GM19351 (cell line): Measurements from ENCODE around the gene BSDC1.
"Not testable (repeated sequence)": the region's sequence is repeated elsewhere in the genome, so short reads cannot be mapped to it uniquely, and the experiment has no call there.

ENCODE experiments used
- ATAC-seq: cut with Tn5 transposase; IDR thresholded peaks from one replicate; pipeline ENCODE4 v1.9.1; 2021; ENCODE audit warnings: mild to moderate bottlenecking, moderate library complexity; ENCODE audit not compliant: unreplicated experiment

The BSDC1 gene

GRCh38 chr1:32361308-32361673 is 33.0 kb downstream of the BSDC1 start:
- ATAC-seq = no peak

GRCh38 chr1:32358435-32358834 is 35.8 kb downstream of the BSDC1 start:
- ATAC-seq = no peak

- ATAC-seq = no peak
Measured at GRCh38 chr1:32357614-32358013, 36.6 kb downstream of the BSDC1 start.

GRCh38 chr1:32356478-32356877 is 37.8 kb downstream of the BSDC1 start:
- no peak for ATAC-seq

GRCh38 chr1:32355778-32356177 is 38.5 kb downstream of the BSDC1 start:
- ATAC-seq = not testable (repeated sequence)

- ATAC-seq = no peak
Measured at GRCh38 chr1:32353886-32354570, 40.2 kb downstream of the BSDC1 start.

GRCh38 chr1:32353431-32353830 is 40.8 kb downstream of the BSDC1 start:
- ATAC-seq = no peak

- ATAC-seq = no peak
Measured at GRCh38 chr1:32352831-32353383, 41.3 kb downstream of the BSDC1 start.

GRCh38 chr1:32352239-32352745 is 41.9 kb downstream of the BSDC1 start:
- no peak for ATAC-seq

GRCh38 chr1:32351399-32352238 is 42.6 kb downstream of the BSDC1 start:
- peak; percentile 91 for ATAC-seq

GRCh38 chr1:32350785-32351398 is 43.3 kb downstream of the BSDC1 start:
- ATAC-seq = peak; percentile 50

- ATAC-seq = no peak
Measured at GRCh38 chr1:32349211-32349708, 45.0 kb downstream of the BSDC1 start.

- ATAC-seq = no peak
Measured at GRCh38 chr1:32346532-32347157, 47.6 kb downstream of the BSDC1 start.

GRCh38 chr1:32345289-32345827 is 48.9 kb downstream of the BSDC1 start:
- no peak for ATAC-seq

GRCh38 chr1:32342704-32343103 is 51.5 kb downstream of the BSDC1 start:
- ATAC-seq = no peak

- no peak for ATAC-seq
Measured at GRCh38 chr1:32341971-32342370, 52.3 kb downstream of the BSDC1 start.

- ATAC-seq = no peak
Measured at GRCh38 chr1:32341186-32341757, 53.0 kb downstream of the BSDC1 start.

GRCh38 chr1:32339363-32339978 is 54.8 kb downstream of the BSDC1 start:
- no peak for ATAC-seq

GRCh38 chr1:32338637-32339145 is 55.5 kb downstream of the BSDC1 start:
- no peak for ATAC-seq
